CD4-positive, alpha-beta memory T cell (primary cell): ENCODE measurements around the gene S1PR2. TPM values are rescaled to one million over a fixed set of nuclear protein-coding genes. Genes with fewer than 3 reads are reported as not detected.
"Not testable (repeated sequence)": the region's sequence is repeated elsewhere in the genome, so short reads cannot be mapped to it uniquely, and the experiment has no call there.

Source experiments
- CTCF ChIA-PET: fragments of 350-600 bp; sonication (Branson Sonifier 250); formaldehyde crosslinking; loops from one replicate; lab custom pipeline; 2021; ENCODE audit warnings: inconsistent platforms; ENCODE audit not compliant: partially characterized antibody; lab: Charles Lee
- POLR2A ChIA-PET: fragments of 350-600 bp; sonication (Branson Sonifier 250); formaldehyde crosslinking; loops from one replicate; lab custom pipeline; 2021; ENCODE audit not compliant: partially characterized antibody; lab: Charles Lee
- DNase-seq, 5 donors: peaks; one replicate each; pipeline versions ENCODE4 v3.0.0 to v3.0.0-alpha.2; 2020 to 2022; ENCODE audit warnings: mixed read lengths in 1 of 5
- H3K27ac ChIP-seq: one replicate; pipeline ENCODE4 v1.7.0; 2013; ENCODE audit warnings: low read depth, low read length
- H3K27me3 ChIP-seq: 2 replicates; pipeline ENCODE4 v1.7.0; 2013; ENCODE audit warnings: mild to moderate bottlenecking, low read length, moderate library complexity; ENCODE audit not compliant: insufficient read depth
- H3K36me3 ChIP-seq: 2 replicates; pipeline ENCODE4 v1.7.0; 2013; ENCODE audit warnings: mild to moderate bottlenecking, low read length, moderate library complexity; ENCODE audit not compliant: insufficient read depth
- H3K4me1 ChIP-seq: 2 replicates; pipeline ENCODE4 v1.7.0; 2013; ENCODE audit warnings: mild to moderate bottlenecking, low read length, moderate library complexity; ENCODE audit not compliant: insufficient read depth
- H3K4me3 ChIP-seq, 2 donors: one replicate each; pipeline ENCODE4 v1.7.0; 2013; ENCODE audit warnings: low read length in 2 of 2, mild to moderate bottlenecking in 1 of 2
- H3K9me3 ChIP-seq, 2 donors: one replicate each; pipeline ENCODE4 v1.7.0; 2013; ENCODE audit warnings: low read length in 2 of 2, control low read depth in 1 of 2; ENCODE audit not compliant: control insufficient read depth in 1 of 2
- H3K27ac Mint-ChIP-seq, 7 donors: one replicate each; pipeline ENCODE4 v1.8.0; 2020 to 2021; ENCODE audit warnings: mixed read lengths in 7 of 7, mild to moderate bottlenecking in 6 of 7, inconsistent platforms in 3 of 7, moderate library complexity in 3 of 7
- H3K27me3 Mint-ChIP-seq, 2 donors: one replicate each; pipeline ENCODE4 v1.8.0; 2020 to 2021; ENCODE audit warnings: mixed read lengths in 2 of 2
- H3K36me3 Mint-ChIP-seq, 2 donors: one replicate each; pipeline ENCODE4 v1.8.0; 2020 to 2021; ENCODE audit warnings: mixed read lengths in 2 of 2, inconsistent platforms in 1 of 2, mild to moderate bottlenecking in 1 of 2
- H3K4me1 Mint-ChIP-seq, 4 donors: one replicate each; pipeline ENCODE4 v1.8.0; 2020 to 2021; ENCODE audit warnings: mixed read lengths in 4 of 4, mild to moderate bottlenecking in 1 of 4
- H3K4me3 Mint-ChIP-seq, 8 donors: one replicate each; pipeline ENCODE4 v1.8.0; 2020 to 2021; ENCODE audit warnings: mixed read lengths in 8 of 8, mild to moderate bottlenecking in 7 of 8, moderate library complexity in 6 of 8, inconsistent platforms in 3 of 8
- H3K9me3 Mint-ChIP-seq, 8 donors: one replicate each; pipeline ENCODE4 v1.8.0; 2020 to 2021; ENCODE audit warnings: mixed read lengths in 8 of 8, mild to moderate bottlenecking in 5 of 8, inconsistent platforms in 3 of 8, moderate library complexity in 1 of 8
- intact Hi-C: fragments of 100-400 bp; cut with micrococcal nuclease; formaldehyde crosslinking; loops from one replicate; pipeline ENCODE4 v1.15.1; 2023
- polyA plus RNA-seq, 2 donors: library from polyadenylated mRNA; unstranded; fragments of 300-500 nt; fragmentation: Illumina TruSeq; gene quantifications; one replicate each; pipeline ENCODE4 v1.2.3, GENCODE V29; 2021
- total RNA-seq, 2 experiments: library from RNA; stranded (reverse); gene quantifications; one replicate each; pipeline ENCODE4 v1.2.3, GENCODE V29; 2021

Gene S1PR2
- total and polyA plus RNA-seq, 4 experiments from 2014 or later: 1.4 to 9.4 (median 5.7) TPM

- H3K4me1 ChIP-seq: peaks cover 3% of the 10 kb centered on the region
- no peak for DNase-seq
- peak overlapping the region in 5 of 7 donors; percentile 10 to 83 (median 62) for H3K27ac Mint-ChIP-seq
- intact Hi-C loops: no loop called here
- H3K4me1 Mint-ChIP-seq: peaks cover 3 to 5% (median 4%) of the 10 kb centered on the region in 4 donors
- H3K4me3 ChIP-seq: no peak overlapping the region
- no peak overlapping the region for H3K27ac ChIP-seq
- H3K27me3 ChIP-seq: no peaks in the 10 kb centered on the region
- no peaks in the 10 kb centered on the region for H3K9me3 Mint-ChIP-seq
- no peaks in the 10 kb centered on the region for H3K36me3 Mint-ChIP-seq
- ChIA-PET POLR2A (interaction anchor here (0.7 to 1.1 kb wide), 2 partner anchors 9 to 15 kb away, joined by 3 read pairs; no protein-coding TSS in a partner anchor), CTCF (interaction anchor here (0.6 to 2.6 kb wide), 4 partner anchors 9 to 83 kb away, joined by 3 to 11 read pairs (median 4); no protein-coding TSS in a partner anchor)
- H3K9me3 ChIP-seq: no peaks in the 10 kb centered on the region
- H3K4me3 Mint-ChIP-seq: no peak overlapping the region
- no peaks in the 10 kb centered on the region for H3K27me3 Mint-ChIP-seq
- H3K36me3 ChIP-seq: no peaks in the 10 kb centered on the region
These were observed 14.2 kb upstream of the S1PR2 start for GRCh38 chr19:10245189-10245939.

- Mint-ChIP-seq H3K9me3 (peaks cover 0 to 1% (median 0%) of the 10 kb centered on the region in 8 donors), H3K4me1 (peaks cover 0 to 1% (median under 1%) of the 10 kb centered on the region in 4 donors), H3K27ac (no peak overlapping the region), H3K36me3 (no peaks in the 10 kb centered on the region), H3K4me3 (no peak overlapping the region), H3K27me3 (no peaks in the 10 kb centered on the region)
- H3K4me1 ChIP-seq: no peaks in the 10 kb centered on the region
- no peak for DNase-seq
- H3K27ac ChIP-seq: no peak overlapping the region
- H3K4me3 ChIP-seq: no peak overlapping the region
- H3K9me3 ChIP-seq: no peaks in the 10 kb centered on the region
- ChIA-PET CTCF (no interaction called here), POLR2A (interaction anchor here (1.4 kb wide), 1 partner anchor 139 kb away, joined by 3 read pairs; no protein-coding TSS in a partner anchor)
- intact Hi-C loops: no loop called here
- H3K27me3 ChIP-seq: no peaks in the 10 kb centered on the region
- H3K36me3 ChIP-seq: no peaks in the 10 kb centered on the region
These were observed 12.5 kb upstream of the S1PR2 start for GRCh38 chr19:10243606-10244005.

GRCh38 chr19:10241826-10242449 lies 10.8 kb upstream of the S1PR2 start:
- H3K27ac Mint-ChIP-seq, H3K36me3 Mint-ChIP-seq, H3K4me1 Mint-ChIP-seq, H3K4me1 ChIP-seq, H3K36me3 ChIP-seq, H3K9me3 Mint-ChIP-seq, POLR2A ChIA-PET, H3K27me3 ChIP-seq, H3K9me3 ChIP-seq, intact Hi-C loops, H3K4me3 ChIP-seq, DNase-seq, H3K27me3 Mint-ChIP-seq, H3K27ac ChIP-seq, H3K4me3 Mint-ChIP-seq: not testable (repeated sequence)
- CTCF ChIA-PET: interaction anchor here (1.0 kb wide), 1 partner anchor 8 kb away, joined by 4 read pairs; no protein-coding TSS in a partner anchor

DNA sequence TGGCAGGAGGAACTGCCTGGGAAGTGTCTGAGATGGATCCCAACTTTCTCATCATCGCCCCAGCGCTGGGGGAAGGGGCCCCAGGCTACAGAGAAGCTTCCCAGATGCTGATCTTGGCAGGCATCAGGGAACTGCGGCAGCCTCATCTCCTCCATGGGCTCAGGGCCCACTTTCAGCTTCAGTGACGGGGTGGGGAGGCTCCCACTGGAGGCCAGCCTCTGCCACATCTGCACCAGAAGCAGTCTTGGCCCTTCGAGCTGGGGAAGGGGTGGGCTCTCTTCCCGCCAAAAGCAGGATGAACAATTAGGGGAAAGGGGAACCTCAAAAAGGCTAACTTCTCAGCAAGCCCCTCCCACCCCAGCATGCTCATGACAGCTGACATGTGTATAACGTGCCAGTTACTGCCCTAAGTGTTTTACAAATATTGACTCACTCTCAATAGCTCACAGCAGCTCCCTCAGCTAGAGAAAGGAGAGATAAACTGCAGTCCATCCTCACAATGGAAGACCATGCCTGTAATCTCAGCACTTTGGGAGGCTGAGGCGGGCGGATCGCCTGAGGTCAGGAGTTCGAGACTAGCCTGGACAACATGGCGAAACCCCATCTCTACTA lies 7.1 kb upstream of the S1PR2 start:
- Mint-ChIP-seq H3K9me3 (peaks cover 0 to 1% (median 0%) of the 10 kb centered on the region in 8 donors), H3K36me3 (no peaks in the 10 kb centered on the region), H3K27me3 (no peaks in the 10 kb centered on the region), H3K4me3 (peak overlapping the region in 1 of 8 donors; percentile 46), H3K4me1 (peaks cover 14 to 27% (median 17%) of the 10 kb centered on the region in 4 donors), H3K27ac (peak overlapping the region in 5 of 7 donors; percentile 27 to 82 (median 46))
- H3K36me3 ChIP-seq: no peaks in the 10 kb centered on the region
- no peak for DNase-seq
- intact Hi-C loops: loop anchor here (10.0 kb wide), 1 partner anchor 597 kb away; the partner anchor contains the start of gene TMED1
- CTCF ChIA-PET: interaction anchor here (6.1 kb wide), 1 partner anchor 12 kb away, joined by 83 read pairs; the partner anchor contains the start of gene MRPL4
- POLR2A ChIA-PET: interaction anchor here (0.9 kb wide), 1 partner anchor 16 kb away, joined by 3 read pairs; no protein-coding TSS in a partner anchor
- H3K4me1 ChIP-seq: peaks cover 25% of the 10 kb centered on the region
- no peak overlapping the region for H3K4me3 ChIP-seq
- H3K27me3 ChIP-seq: no peaks in the 10 kb centered on the region
- no peaks in the 10 kb centered on the region for H3K9me3 ChIP-seq
- H3K27ac ChIP-seq: no peak overlapping the region

DNA sequence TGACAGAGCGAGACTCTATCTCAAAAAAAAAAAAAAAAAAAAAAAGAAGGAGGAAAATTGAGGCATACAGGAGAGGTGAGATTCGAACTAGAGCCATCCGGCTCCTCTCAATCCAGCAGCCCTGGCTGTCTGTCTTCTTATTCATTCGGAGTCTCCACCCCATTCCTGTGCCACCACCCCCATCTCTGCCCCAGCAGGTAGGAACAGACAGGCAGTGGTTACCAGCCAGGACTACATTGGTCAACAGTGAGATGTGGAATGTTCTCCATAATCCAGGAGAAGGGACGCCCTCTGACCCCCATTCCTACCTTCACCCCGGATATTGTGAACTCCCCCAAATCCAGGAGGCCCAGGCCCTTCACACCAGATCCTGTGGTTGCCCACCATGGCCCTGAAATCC lies 6.6 kb upstream of the S1PR2 start:
- Mint-ChIP-seq H3K9me3 (peaks cover 0 to 1% (median 0%) of the 10 kb centered on the region in 8 donors), H3K27me3 (no peaks in the 10 kb centered on the region), H3K36me3 (no peaks in the 10 kb centered on the region), H3K4me3 (no peak overlapping the region), H3K27ac (peak overlapping the region in 4 of 7 donors; percentile 42 to 82 (median 70)), H3K4me1 (peaks cover 14 to 27% (median 17%) of the 10 kb centered on the region in 4 donors)
- Histone ChIP-seq H3K27me3 (no peaks in the 10 kb centered on the region), H3K9me3 (no peaks in the 10 kb centered on the region), H3K4me3 (no peak overlapping the region), H3K27ac (no peak overlapping the region), H3K4me1 (peaks cover 25% of the 10 kb centered on the region), H3K36me3 (no peaks in the 10 kb centered on the region)
- ChIA-PET POLR2A (interaction anchor here (2.0 kb wide), 1 partner anchor 17 kb away, joined by 12 read pairs; no protein-coding TSS in a partner anchor), CTCF (interaction anchor here (6.1 kb wide), 1 partner anchor 12 kb away, joined by 83 read pairs; the partner anchor contains the start of gene MRPL4)
- DNase-seq: no peak
- intact Hi-C loops: loop anchor here (10.0 kb wide), 1 partner anchor 597 kb away; the partner anchor contains the start of gene TMED1

DNA sequence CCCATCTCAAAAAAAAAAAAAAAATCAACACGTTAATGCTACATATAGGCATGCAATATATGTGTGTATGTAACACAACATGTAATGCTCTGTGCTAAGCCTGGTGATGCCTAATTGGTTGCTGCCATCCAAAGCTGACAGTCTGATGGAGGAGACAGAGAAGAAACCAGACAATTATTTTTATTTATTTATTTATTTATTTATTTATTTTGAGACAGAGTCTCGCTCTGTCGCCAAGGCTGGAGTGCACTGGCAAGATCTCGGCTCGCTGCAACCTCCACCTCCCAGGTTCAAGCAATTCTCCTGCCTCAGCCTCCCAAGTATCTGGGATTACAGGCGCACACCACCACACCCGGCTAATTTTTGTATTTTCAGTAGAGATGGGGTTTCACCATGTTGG lies 4.3 kb upstream of the S1PR2 start:
- peaks cover 15 to 44% (median 21%) of the 10 kb centered on the region in 4 donors for H3K4me1 Mint-ChIP-seq
- not testable (repeated sequence) for H3K36me3 Mint-ChIP-seq, H3K27me3 ChIP-seq, DNase-seq, H3K36me3 ChIP-seq, H3K9me3 ChIP-seq, H3K27me3 Mint-ChIP-seq, H3K9me3 Mint-ChIP-seq
- peak overlapping the region; percentile 98 to 100 (median 99) for H3K27ac Mint-ChIP-seq
- intact Hi-C loops: loop anchor here (10.0 kb wide), 1 partner anchor 599 kb away; the partner anchor contains the start of gene TMED1
- CTCF ChIA-PET: interaction anchor here (0.6 to 6.1 kb wide), 9 partner anchors 10 to 431 kb away, joined by 3 to 83 read pairs (median 5); partner anchors contain the start of genes ICAM1 and MRPL4
- Histone ChIP-seq H3K4me1 (peaks cover 25% of the 10 kb centered on the region), H3K27ac (peak overlapping the region; percentile 93), H3K4me3 (peak overlapping the region in 1 of 2 donors; percentile 63)
- H3K4me3 Mint-ChIP-seq: peak overlapping the region in 7 of 8 donors; percentile 84 to 95 (median 90)
- POLR2A ChIA-PET: interaction anchor here (0.7 to 2.8 kb wide), 21 partner anchors 9 to 188 kb away, joined by 3 to 18 read pairs (median 5); partner anchors contain the start of genes DNMT1, ICAM1, MRPL4 and RAVER1
